ENCODE results near the gene NTRK1.

NTRK1 gene

DNA sequence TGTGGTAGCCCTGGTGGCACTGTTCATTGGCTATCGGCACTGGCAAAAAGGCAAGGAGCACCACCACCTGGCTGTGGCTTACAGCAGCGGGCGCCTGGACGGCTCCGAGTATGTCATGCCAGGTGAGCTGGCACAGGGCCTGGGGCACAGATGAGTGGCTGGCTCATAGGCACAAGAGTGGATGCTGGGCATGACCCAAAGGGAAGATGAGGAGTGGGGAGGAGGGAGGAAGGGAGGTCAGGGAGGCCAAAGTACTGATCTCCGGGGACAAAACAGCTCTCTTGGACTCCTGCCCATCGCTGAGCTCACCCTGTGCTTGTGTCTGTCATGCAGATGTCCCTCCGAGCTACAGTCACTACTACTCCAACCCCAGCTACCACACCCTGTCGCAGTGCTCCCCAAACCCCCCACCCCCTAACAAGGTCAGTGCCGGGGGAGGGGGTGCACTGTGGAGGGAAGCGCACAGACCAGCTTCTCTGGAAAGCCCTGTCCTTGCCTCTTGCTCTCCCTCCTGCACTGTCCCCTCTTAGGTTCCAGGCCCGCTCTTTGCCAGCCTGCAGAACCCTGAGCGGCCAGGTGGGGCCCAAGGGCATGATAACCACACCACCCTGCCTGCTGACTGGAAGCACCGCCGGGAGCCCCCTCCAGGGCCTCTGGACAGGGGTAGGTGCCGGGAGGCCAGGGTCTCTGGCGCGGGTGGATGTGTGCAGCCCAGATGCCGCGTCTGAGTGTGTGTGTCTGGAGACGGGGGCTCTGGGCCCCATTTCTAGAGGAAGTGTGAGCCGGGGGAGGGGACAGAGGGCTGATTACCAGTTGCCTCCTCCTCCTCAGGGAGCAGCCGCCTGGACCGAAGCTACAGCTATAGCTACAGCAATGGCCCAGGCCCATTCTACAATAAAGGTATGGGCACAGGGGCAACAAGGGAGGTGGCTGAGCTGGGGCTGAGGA is 52.5 kb downstream of the NTRK1 start:
- POLR2A ChIA-PET = no interaction called here
- CTCF ChIA-PET = interaction anchor here (0.5 to 5.6 kb wide), 7 partner anchors 8 to 224 kb away, joined by 3 to 49 read pairs (median 4); partner anchors contain the start of gene LRRC71
- Histone ChIP-seq H3K4me1 (ENCODE audit: control insufficient read depth, insufficient read depth, low read length) (no peaks in the 10 kb centered on the region), H3K27ac (ENCODE audit: extremely low read depth, low read depth, low read length) (no peak overlapping the region), H3K9me3 (ENCODE audit: control insufficient read depth, insufficient read depth, low read depth, low read length) (no peaks in the 10 kb centered on the region), H3K36me3 (ENCODE audit: control insufficient read depth in 2 of 2, insufficient read depth in 1 of 2, low read length in 2 of 2) (no peaks in the 10 kb centered on the region), H3K4me3 (ENCODE audit: low read depth, low read length) (no peak overlapping the region)
- TF ChIP-seq ZFHX2 (tag by site-specific recombination; conservative IDR thresholded peaks at IDR 0.05) = no peak
- no peak for TF ChIP-seq SP7 (tag by site-specific recombination; IDR thresholded peaks at IDR 0.05)
- TF ChIP-seq, protein P1, sequence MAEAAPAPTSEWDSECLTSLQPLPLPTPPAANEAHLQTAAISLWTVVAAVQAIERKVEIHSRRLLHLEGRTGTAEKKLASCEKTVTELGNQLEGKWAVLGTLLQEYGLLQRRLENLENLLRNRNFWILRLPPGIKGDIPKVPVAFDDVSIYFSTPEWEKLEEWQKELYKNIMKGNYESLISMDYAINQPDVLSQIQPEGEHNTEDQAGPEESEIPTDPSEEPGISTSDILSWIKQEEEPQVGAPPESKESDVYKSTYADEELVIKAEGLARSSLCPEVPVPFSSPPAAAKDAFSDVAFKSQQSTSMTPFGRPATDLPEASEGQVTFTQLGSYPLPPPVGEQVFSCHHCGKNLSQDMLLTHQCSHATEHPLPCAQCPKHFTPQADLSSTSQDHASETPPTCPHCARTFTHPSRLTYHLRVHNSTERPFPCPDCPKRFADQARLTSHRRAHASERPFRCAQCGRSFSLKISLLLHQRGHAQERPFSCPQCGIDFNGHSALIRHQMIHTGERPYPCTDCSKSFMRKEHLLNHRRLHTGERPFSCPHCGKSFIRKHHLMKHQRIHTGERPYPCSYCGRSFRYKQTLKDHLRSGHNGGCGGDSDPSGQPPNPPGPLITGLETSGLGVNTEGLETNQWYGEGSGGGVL (tag by site-specific recombination; IDR thresholded peaks at IDR 0.05) = peak; percentile 13; the same call in 1 of the 2 replicates
- TF ChIP-seq ZNF157 (tag by site-specific recombination; IDR thresholded peaks at IDR 0.05) = no peak
- peak; percentile 61; the same call in 1 of the 2 replicates for TF ChIP-seq HIC1 (tag by site-specific recombination; IDR thresholded peaks at IDR 0.05)
- TF ChIP-seq ZNF394 (tag by site-specific recombination; IDR thresholded peaks at IDR 0.05; ENCODE audit: borderline replicate concordance) = no peak

DNA sequence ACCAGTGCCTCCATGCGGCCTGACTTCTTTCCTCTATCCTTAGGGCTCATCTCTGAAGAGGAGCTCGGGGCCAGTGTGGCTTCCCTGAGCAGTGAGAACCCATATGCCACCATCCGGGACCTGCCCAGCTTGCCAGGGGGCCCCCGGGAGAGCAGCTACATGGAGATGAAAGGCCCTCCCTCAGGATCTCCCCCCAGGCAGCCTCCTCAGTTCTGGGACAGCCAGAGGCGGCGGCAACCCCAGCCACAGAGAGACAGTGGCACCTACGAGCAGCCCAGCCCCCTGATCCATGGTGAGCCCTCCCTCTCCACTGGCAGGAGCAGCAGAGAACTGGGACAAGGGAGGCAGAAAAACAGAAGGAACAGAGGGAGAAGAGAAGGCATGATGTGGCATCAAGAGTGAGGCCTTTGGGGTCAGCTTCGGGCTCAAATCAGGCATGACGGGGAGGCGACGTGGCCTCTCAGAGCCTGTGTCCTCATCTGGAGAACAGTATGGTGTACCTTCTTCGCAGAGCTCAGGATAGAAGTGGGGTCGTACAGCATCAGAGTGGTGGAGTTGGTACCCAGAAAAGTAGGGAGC is 53.2 kb downstream of the NTRK1 start:
- Histone ChIP-seq H3K4me1 (ENCODE audit: control insufficient read depth, insufficient read depth, low read length) (no peaks in the 10 kb centered on the region), H3K36me3 (ENCODE audit: control insufficient read depth in 2 of 2, insufficient read depth in 1 of 2, low read length in 2 of 2) (no peaks in the 10 kb centered on the region), H3K4me3 (ENCODE audit: low read depth, low read length) (no peak overlapping the region), H3K27ac (ENCODE audit: extremely low read depth, low read depth, low read length) (no peak overlapping the region), H3K9me3 (ENCODE audit: control insufficient read depth, insufficient read depth, low read depth, low read length) (no peaks in the 10 kb centered on the region)
- ChIA-PET POLR2A (no interaction called here), CTCF (interaction anchor here (0.5 to 5.6 kb wide), 7 partner anchors 7 to 225 kb away, joined by 3 to 49 read pairs (median 4); partner anchors contain the start of gene LRRC71)
- no peak for TF ChIP-seq ZNF354C (tag by site-specific recombination; IDR thresholded peaks at IDR 0.05; ENCODE audit: borderline replicate concordance, low read depth)
- TF ChIP-seq GLIS1 (tag by site-specific recombination; IDR thresholded peaks at IDR 0.05) = 0 out of 2 replicates have a peak, but pooled peaks have one; percentile 15

- TF ChIP-seq ZFHX2 (tag by site-specific recombination; conservative IDR thresholded peaks at IDR 0.05) (peak; percentile 84), ZNF555 (tag by site-specific recombination; conservative IDR thresholded peaks at IDR 0.05) (no peak), GLIS1 (tag by site-specific recombination; IDR thresholded peaks at IDR 0.05) (peak; percentile 30), ZNF830 (tag by site-specific recombination; IDR thresholded peaks at IDR 0.05; ENCODE audit: low read depth) (no peak), EGR2 (tag by site-specific recombination; IDR thresholded peaks at IDR 0.05; ENCODE audit: low read depth) (peak; percentile 86)
- Histone ChIP-seq H3K4me1 (ENCODE audit: control insufficient read depth, insufficient read depth, low read length) (no peaks in the 10 kb centered on the region), H3K27ac (ENCODE audit: extremely low read depth, low read depth, low read length) (no peak overlapping the region), H3K36me3 (ENCODE audit: control insufficient read depth in 2 of 2, insufficient read depth in 1 of 2, low read length in 2 of 2) (no peaks in the 10 kb centered on the region), H3K4me3 (ENCODE audit: low read depth, low read length) (no peak overlapping the region), H3K9me3 (ENCODE audit: control insufficient read depth, insufficient read depth, low read depth, low read length) (no peaks in the 10 kb centered on the region)
- ChIA-PET CTCF (interaction anchor here (0.7 to 5.6 kb wide), 4 partner anchors 7 to 155 kb away, joined by 4 to 49 read pairs (median 24); partner anchors contain the start of gene LRRC71), POLR2A (no interaction called here)
Observed at GRCh38 chr1:156914440-156914856, 53.8 kb downstream of the NTRK1 start.

All from HEK293 (cell line).